GM15510 (cell line): ENCODE measurements around the gene SERINC3.

Experiments
- POLR2A ChIP-seq: IDR thresholded peaks from 3 replicates; pipeline ENCODE4 v1.6.1; 2011; ENCODE audit warnings: borderline replicate concordance; ENCODE audit not compliant: insufficient read length; ENCODE audit errors: extremely low read depth

SERINC3 gene

DNA sequence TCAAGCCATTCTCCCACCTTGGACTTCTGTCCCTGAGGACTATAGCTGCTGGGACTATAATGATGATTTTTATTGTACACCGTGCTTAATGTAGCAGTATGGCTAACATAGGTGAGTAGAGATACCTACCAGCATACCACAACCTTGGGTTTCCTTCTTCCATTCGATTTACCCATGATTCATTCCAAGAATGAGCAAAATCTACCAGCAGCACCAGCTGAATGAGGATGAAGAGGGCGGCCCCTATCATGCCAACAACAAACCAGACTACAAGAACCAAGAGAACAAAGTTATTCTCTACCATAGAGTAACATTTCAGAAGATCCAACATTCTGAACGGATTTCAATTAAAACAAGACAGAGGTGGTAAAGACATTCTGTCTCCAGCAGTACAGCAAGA lies 12.1 kb downstream of the SERINC3 start:
- no peak for TF ChIP-seq POLR2A

DNA sequence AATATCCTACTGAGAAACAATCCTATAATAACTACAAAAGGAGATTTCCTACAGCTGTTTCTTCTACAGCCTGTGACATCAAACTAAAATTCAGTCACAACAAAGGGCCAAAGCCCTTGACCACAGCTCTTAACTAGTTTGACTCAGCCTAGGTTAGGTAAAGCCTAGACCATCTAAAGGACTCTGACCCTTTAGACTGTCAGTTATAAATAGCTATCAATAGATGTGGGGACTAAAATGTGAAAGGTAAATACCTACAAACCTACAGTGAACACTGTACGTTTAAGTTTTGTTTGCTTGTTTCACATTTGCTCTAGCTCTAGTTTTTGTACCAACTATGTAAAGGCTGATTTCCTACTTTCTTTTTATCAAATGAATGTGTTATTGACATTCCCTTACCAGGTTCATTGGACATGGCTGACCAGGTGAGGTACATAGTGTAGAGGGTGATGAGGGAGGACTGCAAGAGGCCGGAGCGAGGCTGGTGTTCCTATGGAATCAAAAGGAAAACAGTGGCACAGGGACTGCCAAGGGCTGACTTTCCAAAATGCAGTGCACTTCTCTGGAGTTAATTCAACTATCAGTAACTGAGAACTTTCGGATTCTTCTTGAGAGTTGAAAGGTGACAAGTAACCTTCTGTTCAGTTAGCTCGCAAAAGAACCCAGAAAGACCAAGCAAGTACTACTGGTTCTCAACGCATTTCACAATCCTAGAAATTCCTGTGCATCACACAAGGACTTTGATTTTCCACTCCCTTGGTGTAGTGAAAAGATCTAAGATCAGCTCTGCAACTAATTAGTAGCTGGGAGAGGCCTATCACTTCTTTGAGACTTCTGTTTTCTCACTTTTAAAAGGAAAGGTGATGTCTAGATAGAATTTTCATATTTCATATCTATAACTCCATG lies 17.2 kb downstream of the SERINC3 start:
- TF ChIP-seq POLR2A = no peak

GRCh38 chr20:44502968-44503367 lies 18.9 kb downstream of the SERINC3 start:
- no peak for TF ChIP-seq POLR2A

- no peak for TF ChIP-seq POLR2A
Measured at GRCh38 chr20:44501448-44501847, 20.4 kb downstream of the SERINC3 start.

DNA sequence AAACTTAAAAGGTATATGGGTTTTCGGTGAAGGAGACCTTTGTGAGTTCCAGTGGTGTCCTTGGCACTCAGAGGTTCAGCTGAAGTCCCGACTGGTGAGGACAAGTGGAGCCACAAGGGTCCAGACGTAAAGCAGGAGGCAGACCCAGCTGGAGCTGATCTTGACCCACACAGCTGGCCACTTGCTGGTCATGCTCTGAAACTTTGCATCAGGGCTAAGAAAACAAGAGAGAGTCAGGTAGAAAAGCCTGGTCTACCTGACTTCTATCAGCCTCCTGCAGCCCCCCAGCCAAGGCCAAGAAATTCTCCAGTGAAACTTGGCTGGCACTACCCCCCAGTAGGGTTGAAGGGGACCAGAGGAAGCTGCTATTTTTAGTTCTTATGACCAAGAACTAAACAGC lies 21.6 kb downstream of the SERINC3 start:
- TF ChIP-seq POLR2A = no peak

GRCh38 chr20:44497761-44498160 lies 24.1 kb downstream of the SERINC3 start:
- no peak for TF ChIP-seq POLR2A

- no peak for TF ChIP-seq POLR2A
Measured at GRCh38 chr20:44496976-44497375, 24.9 kb downstream of the SERINC3 start.

- TF ChIP-seq POLR2A = no peak
Measured at GRCh38 chr20:44495802-44496481, 25.9 kb downstream of the SERINC3 start.

GRCh38 chr20:44495257-44495656 lies 26.6 kb downstream of the SERINC3 start:
- no peak for TF ChIP-seq POLR2A

DNA sequence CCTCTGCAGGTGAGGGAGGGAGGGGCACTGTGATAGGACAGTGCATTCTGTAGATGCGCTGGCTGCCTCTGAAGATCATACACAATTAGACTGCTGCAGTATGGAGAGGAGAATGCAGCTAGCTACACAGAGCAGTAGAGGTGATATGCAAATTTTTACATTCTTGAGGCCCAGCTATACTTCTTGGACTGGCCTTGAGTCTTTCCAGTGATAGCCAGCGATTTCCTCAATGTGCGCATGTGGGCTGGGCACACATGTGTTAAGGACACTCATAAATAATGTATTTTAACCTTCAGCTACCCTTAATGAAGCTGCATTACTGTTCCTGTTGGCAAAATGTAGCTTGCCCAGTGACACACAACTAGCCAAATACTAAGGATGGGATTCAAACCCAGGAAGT lies 27.2 kb downstream of the SERINC3 start:
- no peak for TF ChIP-seq POLR2A

- no peak for TF ChIP-seq POLR2A
Measured at GRCh38 chr20:44494266-44494665, 27.6 kb downstream of the SERINC3 start.

DNA sequence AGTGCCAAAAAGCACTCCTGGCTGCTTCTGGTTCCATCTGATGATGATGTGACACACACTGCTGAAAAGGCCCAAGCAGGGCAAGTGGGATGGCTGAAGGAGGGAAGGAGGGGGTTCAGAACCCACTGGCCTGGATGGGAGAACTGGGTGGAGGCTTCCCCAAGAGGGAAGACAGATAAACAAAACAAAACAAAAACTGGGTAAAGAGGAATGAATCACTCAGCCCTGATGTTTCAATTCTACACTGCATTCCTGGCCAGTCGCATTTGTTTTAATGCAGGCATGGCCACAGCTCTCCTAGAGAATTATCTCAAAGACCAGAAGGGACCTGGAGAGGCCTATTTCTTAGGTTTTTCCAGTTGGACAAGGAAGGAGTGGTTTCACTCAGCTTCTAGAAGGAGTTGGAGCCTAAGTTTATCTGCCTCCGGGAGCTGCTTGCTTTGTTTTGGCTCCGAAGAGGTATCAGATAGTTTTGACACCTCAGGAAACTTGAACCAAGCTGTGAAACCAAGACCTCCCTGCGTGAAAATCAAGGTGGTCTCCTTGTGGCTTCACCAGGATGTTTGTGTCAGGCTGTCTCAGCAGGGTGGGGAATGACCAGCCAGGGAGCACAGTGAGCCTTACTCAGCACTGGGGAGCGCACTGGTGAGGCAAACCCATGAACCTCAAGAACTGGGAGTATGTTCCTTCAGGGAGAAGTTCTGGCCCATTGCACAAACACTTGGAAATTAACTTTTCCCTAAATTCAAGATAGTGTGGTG lies 30.1 kb downstream of the SERINC3 start:
- no peak for TF ChIP-seq POLR2A

GRCh38 chr20:44489931-44490330 lies 31.9 kb downstream of the SERINC3 start:
- no peak for TF ChIP-seq POLR2A

DNA sequence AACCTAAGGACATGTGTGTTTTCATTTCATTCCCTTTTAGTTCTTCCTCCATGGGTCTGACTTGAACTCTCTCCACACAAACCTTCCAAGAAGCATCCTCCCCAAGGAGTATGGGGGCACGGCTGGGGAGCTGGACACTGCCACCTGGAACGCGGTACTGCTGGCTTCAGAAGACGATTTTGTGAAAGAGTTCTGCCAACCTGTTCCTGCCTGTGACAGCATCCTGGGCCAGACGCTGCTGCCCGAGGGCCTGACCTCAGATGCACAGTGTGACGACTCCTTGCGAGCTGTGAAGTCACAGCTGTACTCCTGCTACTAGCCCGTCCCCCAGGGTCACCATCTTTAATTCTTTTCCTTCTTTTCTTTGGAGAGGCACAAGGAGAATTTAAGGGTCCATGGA lies 32.6 kb downstream of the SERINC3 start:
- TF ChIP-seq POLR2A = no peak

DNA sequence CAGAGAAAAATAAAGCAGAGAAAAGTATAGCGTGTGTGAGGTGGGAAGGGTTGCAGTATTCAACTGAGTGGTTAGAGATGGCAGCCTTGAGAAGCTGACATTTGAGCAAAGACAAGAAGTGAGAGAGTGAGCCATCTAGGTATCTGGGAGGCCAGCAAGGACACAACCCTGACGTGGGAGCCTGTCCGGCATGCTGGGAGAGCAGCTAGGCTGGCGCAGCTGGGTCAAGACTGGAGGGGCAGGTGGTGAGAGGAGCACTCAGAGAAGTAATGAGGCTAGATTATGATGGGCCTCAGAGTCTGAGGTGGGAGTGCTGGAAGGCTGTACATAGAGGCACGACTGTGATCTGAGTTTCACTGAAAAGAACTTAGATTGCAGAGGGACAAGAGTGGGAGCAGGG lies 33.3 kb downstream of the SERINC3 start:
- TF ChIP-seq POLR2A = no peak
